ENCODE measurements around the gene RAB31.
"Not testable (repeated sequence)": the region's sequence is repeated elsewhere in the genome, so short reads cannot be mapped to it uniquely, and the experiment has no call there.

Gene RAB31

DNA sequence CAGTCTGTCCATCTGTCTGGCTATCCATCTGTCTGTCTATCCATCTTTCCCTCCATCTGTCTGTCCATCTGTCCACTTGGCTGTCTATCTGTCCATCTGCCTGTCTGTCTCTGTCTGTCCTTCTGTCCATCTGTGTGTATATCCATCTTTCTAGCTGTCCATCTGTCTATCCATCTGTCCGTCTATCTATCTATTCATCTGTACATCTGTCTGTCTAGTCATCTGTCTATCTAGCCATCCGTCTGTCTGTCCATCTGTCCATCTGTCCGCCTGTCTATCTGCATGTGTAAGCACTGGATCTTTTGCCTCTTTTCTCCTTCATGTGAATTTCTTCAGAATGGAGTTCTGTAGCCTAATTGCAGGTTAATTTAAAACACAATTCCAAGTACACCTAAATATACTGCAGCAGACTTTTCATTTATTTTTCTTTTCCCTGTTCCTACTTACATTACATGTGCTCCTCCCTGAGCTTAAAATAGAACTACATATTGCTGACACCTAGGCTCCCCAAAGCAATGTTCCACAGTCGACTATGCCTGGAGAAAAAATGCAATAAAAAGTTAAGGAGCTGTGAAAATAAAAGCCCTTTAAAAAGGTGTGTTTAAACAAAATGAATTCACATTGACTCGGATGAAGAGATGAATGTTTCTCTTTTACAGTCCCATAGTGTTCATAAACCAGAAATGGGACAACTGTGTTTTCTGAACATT lies 140.2 kb downstream of the RAB31 start:
- no peak for DNase-seq

DNA sequence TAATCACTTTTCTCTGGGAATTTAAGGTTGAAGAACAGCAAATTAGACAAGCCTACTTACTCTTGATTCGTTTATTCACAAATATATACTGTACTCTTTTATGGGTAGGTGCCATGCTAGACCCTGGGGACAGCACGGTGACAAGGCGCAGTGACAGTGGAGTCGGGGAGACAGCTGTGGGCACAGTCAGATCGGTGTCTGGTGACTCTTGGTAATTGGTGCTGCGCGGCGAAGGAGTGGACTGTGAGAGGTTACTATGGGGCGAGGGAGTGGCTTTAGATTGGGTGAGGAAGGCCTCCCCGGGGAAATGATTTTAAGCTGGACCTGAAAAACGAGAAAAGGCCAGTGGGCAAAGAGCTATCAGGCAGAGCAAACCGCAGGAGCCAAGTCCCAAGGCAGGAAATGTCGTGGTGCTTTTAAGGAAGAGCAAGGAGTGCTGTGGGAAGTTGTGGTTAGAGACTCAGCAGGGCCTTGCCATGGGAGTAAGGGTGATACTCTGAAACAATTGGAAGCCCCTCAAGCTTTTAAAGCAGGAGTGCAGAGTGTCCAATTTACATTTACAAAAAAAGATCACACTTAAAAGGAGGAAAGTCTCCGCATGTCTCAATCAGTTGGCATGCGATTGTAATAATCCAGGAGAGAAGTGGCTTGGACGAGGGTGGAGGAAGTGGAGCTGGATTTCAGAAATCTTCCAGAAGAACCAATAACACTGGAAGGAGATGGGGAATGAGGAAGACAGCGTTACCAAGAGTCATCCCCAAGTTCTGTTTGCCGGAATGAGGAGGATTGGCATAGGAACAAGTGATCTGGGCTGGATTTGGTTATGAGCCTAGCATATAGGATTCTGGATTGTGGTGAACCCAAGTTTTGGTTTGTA lies 141.5 kb downstream of the RAB31 start:
- DNase-seq: no peak

DNA sequence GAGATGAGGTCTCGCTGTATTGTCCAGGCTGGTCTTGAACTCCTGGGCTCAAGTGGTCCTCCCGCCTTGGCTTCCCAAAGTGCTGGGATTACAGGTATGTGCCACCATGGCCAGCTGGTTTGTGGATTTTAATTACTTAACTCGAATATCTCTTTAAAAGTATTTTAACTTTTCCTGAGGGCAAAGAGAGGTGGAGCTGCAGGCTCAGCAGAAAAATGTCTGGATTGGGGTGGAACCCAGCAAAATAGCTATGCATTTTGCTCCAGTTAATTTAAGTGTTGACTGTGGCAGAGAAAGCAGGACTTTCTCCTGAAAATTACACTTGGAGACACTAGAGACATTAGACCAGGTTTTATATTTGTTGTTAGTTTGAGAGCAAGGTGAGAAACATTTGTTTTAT lies 142.2 kb downstream of the RAB31 start:
- DNase-seq: no peak

DNA sequence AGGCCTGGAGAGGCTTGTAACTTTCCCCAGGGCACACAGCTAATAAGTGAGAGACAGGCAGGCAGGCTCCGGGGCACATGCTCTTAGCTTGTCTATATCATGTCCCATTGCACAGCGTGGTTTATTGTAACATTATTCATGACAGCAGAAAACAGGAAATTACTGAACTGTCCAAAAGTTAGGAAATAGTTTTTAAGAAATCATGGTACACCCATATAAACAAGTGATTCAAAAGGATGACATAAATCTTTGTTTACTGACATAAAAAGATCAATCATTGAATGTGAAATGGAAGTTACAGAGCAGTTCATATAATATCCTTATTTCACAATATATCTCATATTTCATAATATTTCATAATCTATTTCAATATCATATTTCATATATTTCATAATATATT lies 143.4 kb downstream of the RAB31 start:
- DNase-seq: no peak

DNA sequence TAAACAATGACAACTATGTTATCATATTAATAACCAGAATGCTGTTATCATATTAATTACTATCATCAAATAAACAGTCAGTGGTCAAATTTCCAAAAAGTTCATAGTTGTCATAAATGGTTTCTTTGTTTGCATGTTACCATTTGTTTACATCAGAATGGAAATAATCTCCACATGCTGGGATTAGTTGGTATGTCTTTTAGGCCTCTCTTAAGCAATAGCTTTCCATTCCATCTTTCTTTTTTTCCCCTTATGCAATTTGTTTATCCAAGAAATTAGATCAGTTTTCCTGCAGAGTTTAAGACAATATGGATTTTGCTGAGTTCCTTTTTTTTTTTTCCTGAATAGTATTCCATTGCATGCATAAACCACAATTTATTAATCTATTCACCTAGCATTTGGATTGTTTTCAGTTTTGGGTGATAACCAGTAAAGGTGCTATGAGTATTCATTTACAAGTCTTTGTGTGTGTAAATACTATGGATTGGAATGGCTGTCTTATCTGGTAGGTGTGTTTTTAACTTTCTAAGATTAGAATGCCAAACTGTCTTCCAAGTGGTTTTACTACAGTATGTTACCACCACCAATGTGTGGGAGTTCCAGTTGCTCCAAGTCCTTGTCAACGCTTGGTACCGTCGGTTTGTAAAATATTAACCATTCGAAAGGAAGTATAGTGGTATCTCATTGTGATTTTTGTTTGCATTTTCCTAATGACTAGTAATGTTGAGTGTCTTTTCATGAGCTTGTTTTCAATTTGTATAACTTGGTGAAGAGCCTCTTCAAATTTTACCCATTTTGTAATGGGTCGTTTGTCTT lies 144.4 kb downstream of the RAB31 start:
- no peak for DNase-seq

DNA sequence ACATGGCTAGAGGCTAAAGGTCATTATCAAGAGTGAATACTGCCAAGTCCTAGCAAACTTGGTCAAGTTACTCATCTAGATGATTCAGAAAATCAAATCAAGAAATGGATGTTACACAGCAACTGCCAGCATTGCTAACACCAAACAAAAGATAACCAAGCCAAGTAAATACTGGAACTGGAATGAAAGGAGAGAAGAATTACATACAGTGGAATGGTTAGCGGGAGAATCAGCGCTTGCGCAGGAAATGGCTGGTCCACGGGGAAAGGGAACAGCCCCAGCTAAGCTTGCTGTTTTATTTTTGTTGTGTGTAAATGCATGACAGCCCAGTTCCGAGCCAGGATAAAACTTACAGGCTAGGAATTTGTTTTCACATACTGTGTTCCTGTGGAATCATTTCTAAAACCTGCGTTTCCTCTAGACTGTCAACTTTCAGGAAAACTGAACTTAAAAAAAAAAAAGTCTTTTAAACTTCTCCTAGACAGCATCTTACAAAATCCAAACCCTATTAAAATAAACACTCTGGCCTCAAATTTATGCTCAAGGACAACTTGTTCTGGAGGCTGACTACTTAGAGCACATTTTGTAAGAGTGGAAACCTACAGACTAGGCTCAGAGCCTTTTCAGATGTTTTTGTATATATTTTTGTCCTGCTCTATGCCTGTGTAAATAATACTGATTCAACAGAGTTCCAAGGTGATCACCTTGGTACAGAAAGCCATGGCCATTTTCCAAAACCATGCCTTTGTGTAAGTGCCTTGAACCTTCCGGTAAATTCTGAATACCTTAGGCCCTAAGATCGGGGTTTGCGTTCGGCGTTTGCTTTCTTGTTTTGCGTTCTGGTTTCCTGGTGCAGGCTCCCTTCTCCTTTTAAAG lies 146.9 kb downstream of the RAB31 start:
- DNase-seq: no peak

DNA sequence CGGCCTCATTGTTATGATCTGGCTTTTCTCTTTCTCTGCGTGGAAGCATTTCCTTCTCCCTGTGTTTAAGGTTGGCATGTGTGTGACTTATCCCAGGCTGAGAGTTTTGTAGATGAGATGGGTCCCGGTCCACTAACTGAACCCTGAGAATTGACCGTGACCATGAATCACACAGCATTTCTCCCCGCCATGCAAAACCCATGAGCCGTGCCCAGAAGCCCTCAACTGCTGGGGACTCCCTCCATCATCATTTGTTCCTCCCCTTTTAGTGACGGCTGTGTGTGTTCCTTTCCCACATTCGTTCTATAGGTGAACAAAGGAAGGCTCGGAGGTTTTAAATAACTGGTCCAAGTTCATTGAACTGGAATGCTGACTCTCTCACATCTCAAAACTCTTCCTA lies 147.6 kb downstream of the RAB31 start:
- no peak for DNase-seq

DNA sequence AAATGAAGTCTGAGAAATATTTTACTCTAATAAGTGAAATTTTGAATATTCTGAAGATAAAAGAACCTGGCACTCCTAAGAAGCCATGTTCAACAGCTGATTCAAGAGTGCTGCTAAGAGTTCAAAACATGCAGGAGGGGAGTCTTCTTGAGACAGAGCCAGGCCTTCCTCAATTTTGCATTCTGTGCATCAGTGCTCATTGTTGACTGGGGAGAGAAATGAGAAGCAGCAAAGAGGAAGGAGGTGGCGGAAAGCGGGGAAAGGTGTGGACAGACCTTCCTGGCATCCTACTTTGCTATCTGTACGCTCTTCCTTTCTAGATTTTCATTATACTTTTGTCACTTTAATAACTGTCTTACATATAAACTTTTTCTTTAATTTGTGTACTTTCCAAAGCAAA lies 148.0 kb downstream of the RAB31 start:
- no peak for DNase-seq

DNA sequence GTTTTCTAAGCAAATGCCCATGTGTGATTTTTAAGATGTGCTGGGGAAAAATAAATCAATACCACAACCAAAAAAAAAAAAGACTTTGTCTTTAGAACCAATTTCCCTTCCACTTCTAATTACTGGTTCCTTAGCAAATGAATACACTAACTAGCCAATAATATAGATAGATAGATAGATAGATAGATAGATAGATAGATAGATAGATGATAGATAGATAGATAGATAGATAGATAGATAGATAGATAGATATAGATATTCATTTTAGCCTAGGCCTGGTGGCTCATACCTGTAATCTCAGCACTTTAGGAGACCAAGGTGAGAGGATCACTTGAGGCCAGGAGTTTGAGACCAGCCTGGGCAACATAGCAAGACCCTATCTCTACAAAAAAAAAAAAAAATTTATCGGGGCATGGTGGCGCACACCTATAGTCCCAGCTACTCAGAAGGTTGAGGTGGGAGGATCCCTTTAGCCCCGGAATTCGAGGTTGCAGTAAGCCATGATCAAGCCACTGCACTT lies 149.4 kb downstream of the RAB31 start:
- DNase-seq: not testable (repeated sequence)

DNA sequence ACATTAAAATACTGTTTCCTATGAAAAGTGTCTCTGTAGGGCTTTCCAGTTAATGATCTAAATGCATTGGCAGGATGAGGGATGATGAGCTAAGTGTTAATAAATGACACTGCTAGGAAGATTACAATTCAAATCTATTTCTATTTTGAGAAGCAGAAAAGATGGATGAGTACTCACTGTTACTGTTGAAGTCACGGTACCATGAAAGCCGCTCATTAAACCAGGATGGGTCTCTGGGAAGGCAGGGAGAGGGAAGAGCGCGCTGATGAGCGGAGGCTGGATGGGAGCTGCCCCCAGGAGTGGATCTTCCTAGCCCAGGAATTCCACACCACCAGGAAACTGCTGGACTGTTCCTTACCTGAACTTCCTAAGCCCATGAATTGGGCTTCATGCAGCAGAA lies 150.5 kb downstream of the RAB31 start:
- no peak for DNase-seq

DNA sequence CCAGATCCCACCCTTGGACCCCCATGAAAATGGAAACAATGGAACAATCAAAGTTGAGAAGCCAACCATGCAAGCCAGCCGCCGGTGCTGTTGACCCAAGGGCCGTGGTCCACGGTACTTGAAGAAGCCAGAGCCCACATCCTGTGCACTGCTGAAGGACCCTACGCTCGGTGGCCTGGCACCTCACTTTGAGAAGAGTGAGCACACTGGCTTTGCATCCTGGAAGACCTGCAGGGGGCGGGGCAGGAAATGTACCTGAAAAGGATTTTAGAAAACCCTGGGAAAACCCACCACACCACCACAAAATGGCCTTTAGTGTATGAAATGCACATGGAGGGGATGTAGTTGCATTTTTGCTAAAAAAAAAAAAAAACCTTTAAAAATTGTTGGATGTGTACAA lies 151.1 kb downstream of the RAB31 start:
- DNase-seq: no peak

DNA sequence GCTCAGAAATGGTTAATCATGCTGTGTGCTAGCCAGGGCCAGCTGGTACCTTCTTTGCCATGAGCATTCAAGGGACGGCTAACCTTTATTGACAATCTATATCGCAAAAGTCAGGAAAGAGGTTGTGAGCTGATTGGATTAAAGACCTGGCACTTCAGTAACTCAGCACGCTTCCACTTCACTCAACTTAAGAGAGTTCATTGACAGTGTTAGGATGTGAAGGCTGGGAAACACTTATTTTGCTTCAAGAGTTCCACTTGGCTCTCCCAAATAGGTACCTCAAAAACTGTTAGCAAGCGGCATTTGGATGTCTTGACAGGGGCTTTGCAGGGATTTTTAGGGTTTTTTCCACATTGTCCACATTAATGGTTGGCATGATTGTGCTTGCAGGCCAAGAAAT lies 152.6 kb downstream of the RAB31 start:
- no peak for DNase-seq

DNA sequence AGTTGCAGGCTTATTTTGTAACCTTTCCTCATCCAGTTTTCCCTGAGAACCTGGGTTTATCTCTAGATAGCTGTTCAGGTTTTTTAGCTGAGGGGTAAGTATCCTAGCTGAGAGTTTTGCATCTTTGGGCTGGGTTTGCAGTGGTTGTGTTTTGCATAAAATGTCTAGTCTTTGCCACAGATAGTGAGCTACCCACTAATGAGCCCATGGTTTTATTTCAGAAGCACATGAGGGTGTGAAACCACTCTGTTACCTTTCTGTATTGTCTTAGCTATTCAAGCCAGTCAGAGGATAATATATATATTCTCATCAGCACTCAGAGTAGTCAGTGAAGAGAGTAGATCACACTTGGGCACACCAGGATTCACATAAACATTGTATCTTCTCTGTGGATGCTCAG lies 153.1 kb downstream of the RAB31 start:
- no peak for DNase-seq

DNA sequence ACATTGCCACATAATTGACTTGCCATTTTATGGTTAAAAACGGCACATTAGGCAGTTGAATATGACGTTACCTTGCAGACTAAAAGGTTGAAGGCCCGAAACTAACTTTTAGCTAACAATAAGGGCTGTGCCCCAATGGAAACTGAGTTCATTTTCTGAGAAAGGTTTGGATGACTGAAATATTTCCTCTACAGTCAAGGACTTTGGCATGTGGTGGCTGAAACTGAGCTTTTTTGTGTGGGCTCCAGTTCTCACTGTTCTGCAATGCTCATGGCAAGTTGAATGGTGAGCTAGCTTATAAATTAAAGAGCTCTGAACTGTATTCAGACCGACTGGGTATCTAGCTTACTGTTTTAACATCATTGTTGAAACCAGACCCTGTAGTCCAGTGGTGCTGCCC lies 153.8 kb downstream of the RAB31 start:
- peak; percentile 42 to 54 for DNase-seq

DNA sequence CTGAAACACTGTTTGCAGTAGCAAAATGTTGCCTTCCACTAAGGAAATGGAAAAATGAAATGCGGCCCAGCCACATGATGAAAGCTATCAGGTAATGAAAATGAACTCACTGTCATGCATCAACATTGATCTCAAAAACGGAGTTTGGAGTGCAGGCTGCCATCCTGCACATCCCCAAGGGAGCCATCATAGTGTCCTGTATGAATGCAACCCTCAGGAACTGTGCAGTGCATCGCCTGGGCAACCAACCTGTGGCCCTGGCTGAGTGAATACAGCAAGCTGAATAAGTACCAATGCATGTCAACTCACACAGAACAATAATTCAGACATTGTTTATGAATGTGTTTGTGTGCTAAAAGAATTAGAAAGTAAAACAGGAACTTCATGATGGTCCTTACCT lies 154.6 kb downstream of the RAB31 start:
- no peak for DNase-seq

DNA sequence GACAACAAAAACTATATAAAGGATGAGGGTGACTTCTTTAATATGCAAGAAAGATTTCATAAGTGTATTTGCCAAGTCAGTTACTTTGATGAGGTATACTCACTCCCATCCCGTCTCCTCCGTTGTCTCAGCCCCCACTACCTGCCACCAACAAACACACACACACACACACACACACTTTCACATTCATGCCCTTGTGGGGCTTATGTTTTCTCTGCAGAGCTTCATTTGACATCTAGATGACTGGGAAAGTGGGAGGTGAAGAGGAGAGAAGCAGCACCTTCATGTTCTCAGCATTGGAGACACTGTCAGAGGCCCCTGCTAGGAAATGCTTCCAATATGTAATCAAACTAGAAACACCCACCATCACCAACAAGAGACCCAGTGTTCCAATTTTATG lies 155.2 kb downstream of the RAB31 start:
- no peak for DNase-seq

DNA sequence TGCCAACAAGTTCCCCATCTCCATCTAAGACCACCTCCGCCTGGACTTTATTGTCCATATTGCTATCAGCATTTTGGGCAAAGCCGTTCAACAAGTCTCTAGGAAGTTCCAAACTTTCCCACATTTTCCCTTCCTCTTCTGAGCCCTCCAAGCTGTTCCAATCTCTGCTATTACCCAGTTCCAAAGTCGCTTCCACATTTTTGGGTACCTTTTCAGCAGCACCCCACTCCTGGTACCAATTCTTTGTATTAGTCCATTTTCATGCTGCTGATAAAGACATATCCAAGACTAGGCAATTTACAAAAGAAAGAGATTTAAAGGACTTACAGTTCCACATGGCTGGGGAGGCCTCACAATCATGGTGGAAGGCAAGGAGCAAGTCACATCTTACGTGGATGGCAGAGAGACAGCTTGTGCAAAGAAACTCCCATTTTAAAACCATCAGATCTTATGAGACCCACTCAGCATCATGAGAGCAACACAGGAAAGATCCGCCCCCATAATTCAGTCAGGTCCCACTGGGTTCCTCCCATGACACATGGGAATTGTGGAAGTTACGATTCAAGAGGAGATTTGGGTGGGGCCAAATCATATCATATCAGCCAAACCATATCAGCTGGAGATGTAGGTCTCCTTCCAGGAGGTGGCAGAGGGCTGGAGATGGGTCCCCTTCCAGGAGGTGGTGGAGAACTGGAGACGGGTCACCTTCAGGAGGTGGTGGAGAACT lies 157.8 kb downstream of the RAB31 start:
- DNase-seq: no peak

DNA sequence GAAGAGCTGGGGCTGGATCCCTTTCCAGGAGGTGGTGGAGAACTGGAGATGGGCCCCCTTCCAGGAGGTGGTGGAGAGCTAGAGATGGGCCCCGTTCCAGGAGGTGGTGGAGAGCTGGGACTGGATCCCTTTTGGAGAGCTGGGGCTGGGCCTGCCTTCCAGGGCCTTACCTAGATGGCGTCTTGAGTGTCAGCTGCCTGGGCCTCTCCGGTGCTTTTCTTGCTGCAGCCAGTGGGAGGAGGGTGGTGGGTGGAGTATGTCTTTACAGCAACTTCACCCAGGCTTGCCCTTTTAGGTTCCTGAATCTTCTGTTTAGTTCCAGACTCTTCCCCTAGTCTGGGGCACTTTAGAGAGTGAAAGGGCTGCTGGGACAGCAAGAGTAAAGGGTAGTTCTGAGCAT lies 158.5 kb downstream of the RAB31 start:
- DNase-seq: no peak

DNA sequence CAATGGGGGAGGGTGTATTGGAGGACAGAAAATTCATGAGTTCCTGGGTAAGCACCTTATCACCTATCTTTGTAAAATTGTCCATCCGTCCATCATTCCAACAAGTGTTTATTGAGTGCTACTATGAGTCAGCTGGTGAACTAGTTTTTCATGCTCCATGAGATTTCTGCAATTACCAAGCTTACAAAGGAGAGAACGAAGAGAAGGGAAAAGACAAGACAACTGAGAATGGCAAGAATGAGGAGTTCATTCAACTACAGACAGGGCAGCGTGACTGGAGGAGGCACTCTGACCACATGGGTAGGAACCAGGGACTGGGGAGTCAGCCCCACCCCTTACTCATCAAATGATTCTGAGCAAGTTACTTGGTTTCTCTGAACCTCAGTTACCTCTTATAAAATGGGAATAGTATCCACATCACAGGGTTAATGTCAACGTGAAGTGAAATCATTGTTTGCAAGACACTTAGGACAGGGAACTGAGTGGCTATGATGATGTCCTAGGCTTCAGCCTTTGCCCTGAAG lies 159.0 kb downstream of the RAB31 start:
- no peak for DNase-seq

DNA sequence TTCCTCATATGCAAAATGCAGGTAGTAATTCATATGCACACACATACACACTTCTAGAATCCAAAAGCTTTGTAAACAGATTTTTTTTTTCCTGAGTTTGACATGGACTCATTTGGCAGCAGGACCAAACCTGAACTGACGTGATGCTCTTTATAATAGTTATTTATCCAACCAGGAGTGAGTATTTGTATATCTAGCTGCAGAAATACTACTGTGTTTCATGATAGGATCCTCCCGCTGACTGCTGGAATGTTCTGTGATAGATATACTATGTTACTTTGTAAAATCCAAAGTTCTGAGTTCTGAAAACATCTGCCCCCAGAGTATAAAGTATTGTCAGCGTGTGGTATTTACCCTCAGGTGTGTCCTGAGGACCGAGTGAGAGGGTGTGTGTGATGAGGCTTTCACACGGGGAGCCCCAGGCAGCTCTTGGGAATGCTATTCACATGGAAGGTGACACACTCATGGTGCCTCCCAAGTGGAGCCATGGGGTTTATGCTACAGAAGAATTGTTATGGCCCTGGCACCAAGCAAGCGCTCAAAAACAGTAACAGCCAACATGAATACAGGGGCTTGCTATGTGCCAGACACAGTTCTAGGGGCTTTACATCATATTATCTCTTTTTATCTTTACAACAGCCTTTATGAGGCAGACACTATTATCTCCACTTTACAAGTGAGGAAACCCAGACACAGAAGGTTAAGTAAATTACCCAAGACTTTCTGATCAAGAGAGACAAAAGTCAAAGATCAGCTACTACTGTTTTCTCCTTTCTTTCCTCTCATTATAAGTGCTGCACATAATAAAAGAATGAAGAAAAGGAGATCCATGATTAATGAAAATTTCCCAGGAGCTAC lies 161.0 kb downstream of the RAB31 start:
- DNase-seq: no peak

Measured in activated T-cell treated with anti-CD3 and anti-CD28 coated beads, Interleukin-2, amount 50 U/mL, for 48 hours (primary cell).